Spinal cord (tissue), 10 donors: ENCODE results near the gene SMTNL2. TPM values are rescaled to one million over a fixed set of nuclear protein-coding genes. Genes with fewer than 3 reads are reported as not detected.
A peak's percentile ranks its signal among the peaks of the same experiment; 100 is the strongest.
"Not testable (repeated sequence)": the region's sequence is repeated elsewhere in the genome, so short reads cannot be mapped to it uniquely, and the experiment has no call there.

Source experiments
- DNase-seq, 6 donors: peaks; one replicate each; pipeline versions ENCODE4 v3.0.0 to v3.0.0-alpha.2; 2013 to 2015; ENCODE audit warnings: low spot score in 6 of 6, low read depth in 4 of 6
- H3K27ac ChIP-seq: one replicate; pipeline ENCODE4 v1.5.1; 2013; ENCODE audit warnings: low read depth, low read length, control low read depth
- H3K27me3 ChIP-seq: one replicate; pipeline ENCODE4 v1.6.1; 2013; ENCODE audit warnings: low read length; ENCODE audit not compliant: control insufficient read depth, insufficient read depth
- H3K36me3 ChIP-seq: one replicate; pipeline ENCODE4 v1.6.1; 2013; ENCODE audit warnings: low read length; ENCODE audit not compliant: control insufficient read depth, insufficient read depth
- H3K4me1 ChIP-seq: one replicate; pipeline ENCODE4 v1.6.1; 2013; ENCODE audit warnings: low read length; ENCODE audit not compliant: control insufficient read depth, insufficient read depth
- H3K4me3 ChIP-seq: one replicate; pipeline ENCODE4 v1.5.1; 2013; ENCODE audit warnings: low read depth, low read length, control low read depth
- H3K9me3 ChIP-seq: one replicate; pipeline ENCODE4 v1.6.1; 2013; ENCODE audit warnings: low read length; ENCODE audit not compliant: control insufficient read depth, insufficient read depth
- whole genome bisulfite sequencing: methylation state at CpG from one replicate; pipeline ENCODE4 v1.1.5; 2013; ENCODE audit warnings: missing lambda C conversion rate; ENCODE audit not compliant: insufficient coverage; 5-methylcytosine and 5-hydroxymethylcytosine counted together
- polyA plus RNA-seq, 2 donors: library from polyadenylated mRNA; unstranded; fragments of 120-200 nt; gene quantifications; one replicate each; pipeline ENCODE4 v1.2.1, GENCODE V29; 2013; ENCODE audit not compliant: insufficient read length in 2 of 2
- total RNA-seq, 2 donors: library from RNA; depleted of rRNA in 1 of 2; stranded (reverse); fragments of 120-200 nt in 1 of 2; fragments of >200 nt in 1 of 2; gene quantifications; one replicate each; pipeline versions ENCODE4 v1.2.3 to v1.2.4, GENCODE V29; 2013 to 2014
- donor health status: healthy.

The SMTNL2 gene
- total and polyA plus RNA-seq, 4 donors: 5.1 to 33.9 (median 9.3) TPM

DNA sequence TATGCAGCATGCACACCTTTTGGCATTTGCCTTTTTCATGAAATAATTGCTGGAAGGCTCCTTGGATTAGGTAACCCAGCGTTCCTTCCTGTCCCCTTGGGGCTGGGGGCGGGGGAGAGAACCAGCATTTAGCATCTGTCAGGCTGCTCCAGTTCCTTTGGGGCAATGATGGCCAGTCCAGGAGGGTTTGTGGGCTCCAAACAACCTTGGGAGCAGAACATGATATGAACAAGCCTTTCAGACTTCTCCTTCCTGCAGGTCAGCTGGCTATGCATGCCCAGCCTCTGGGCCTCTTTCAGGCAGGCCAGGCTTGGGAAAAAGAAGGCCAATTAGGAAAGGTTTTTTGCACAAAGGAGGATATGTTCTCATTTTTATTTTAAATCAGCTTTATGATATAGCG lies 1.1 kb upstream of the SMTNL2 start:
- WGBS: 83% methylated on average over 2 of the region's 3 CpGs
- Histone ChIP-seq H3K27me3 (peaks cover 16% of the 10 kb centered on the region), H3K9me3 (no peaks in the 10 kb centered on the region), H3K4me1 (peaks cover 18% of the 10 kb centered on the region), H3K4me3 (no peak overlapping the region), H3K27ac (no peak overlapping the region), H3K36me3 (no peaks in the 10 kb centered on the region)
- DNase-seq: no peak

DNA sequence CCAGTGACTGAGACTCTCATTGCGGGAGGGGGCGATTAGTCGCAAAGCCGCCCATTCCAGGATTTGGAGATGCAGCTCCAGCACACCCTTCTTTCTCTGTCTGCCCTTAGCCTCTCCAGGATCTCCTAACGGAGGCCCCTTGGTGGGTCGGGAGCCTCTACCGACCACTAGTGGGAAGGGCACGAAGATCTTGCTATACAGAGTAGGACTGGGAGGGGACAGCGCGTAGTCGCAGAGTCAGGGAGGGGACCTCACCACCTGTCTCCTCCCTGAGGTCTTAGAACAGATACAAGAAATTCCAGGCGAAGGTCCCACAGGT lies 588 bp upstream of the SMTNL2 start:
- peak overlapping the region; percentile 62 for H3K4me3 ChIP-seq
- H3K4me1 ChIP-seq: peaks cover 18% of the 10 kb centered on the region
- H3K27ac ChIP-seq: no peak overlapping the region
- H3K9me3 ChIP-seq: no peaks in the 10 kb centered on the region
- DNase-seq: peak in 2 of 6 donors; percentile 74 to 89
- no peaks in the 10 kb centered on the region for H3K36me3 ChIP-seq
- WGBS: 31% methylated on average over 6 of the region's 12 CpGs
- H3K27me3 ChIP-seq: peaks cover 16% of the 10 kb centered on the region

DNA sequence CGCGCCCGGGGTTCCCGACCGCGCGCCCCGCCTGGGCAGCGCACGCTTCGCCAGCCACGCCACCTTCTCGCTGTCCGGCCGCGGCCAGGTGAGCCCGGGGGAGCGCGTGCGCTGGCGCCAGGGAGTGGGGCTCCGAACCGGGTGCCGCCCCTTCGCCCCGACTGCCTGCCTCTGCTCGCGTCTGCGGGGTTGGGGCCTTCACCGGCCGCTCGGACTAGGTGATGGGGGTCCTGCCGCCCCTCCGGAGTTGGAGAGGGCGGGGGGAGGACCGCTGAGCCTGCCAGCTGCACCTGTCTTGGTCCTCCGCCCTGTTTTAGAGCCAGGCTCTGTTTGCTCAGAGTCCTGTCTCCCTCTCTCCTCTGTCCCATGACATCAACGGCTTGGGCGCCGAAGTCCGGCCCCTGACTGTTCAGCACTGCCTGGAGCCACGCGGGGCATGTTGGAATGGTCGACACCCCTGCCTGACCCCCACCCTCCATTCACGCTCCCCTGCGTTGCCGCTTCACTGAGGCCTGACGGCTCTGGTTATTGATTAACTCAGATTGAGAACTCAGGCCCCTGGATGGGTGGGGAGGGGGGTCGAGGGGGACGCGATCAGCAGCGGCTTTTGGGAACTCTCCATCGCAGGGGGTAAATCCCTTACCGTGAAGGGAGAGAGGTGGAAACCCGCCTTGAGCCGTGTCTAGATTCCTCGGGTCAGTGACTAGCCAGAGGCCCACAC lies 748 bp downstream of the SMTNL2 start:
- H3K36me3 ChIP-seq: peaks cover 2% of the 10 kb centered on the region
- peaks cover 16% of the 10 kb centered on the region for H3K27me3 ChIP-seq
- H3K9me3 ChIP-seq: no peaks in the 10 kb centered on the region
- 4% methylated on average over 52 of the region's 57 CpGs for WGBS
- no peak for DNase-seq
- peak overlapping the region; percentile 37 for H3K4me3 ChIP-seq
- H3K4me1 ChIP-seq: peaks cover 18% of the 10 kb centered on the region
- no peak overlapping the region for H3K27ac ChIP-seq

DNA sequence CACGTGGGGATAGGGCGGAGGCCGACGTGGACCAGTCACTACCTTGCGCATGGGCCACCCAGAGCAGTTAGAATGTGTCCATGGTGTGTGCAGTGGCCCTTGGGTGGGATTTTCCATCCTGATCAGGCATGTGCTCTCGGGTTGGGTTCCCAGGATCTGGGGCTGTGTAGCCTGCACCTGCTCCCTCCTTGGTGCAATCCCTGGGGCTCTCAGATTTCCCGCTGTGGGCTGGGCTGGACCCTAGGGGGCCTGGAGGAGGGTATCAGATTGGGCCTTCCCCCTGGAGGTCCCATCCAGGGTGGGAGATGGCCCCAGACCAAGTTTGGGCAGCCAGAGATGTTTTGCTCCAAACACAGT lies 1.3 kb downstream of the SMTNL2 start:
- Histone ChIP-seq H3K4me3 (peak overlapping the region; percentile 37), H3K9me3 (no peaks in the 10 kb centered on the region), H3K4me1 (peaks cover 18% of the 10 kb centered on the region), H3K27me3 (peaks cover 16% of the 10 kb centered on the region), H3K27ac (no peak overlapping the region), H3K36me3 (peaks cover 2% of the 10 kb centered on the region)
- 60% methylated on average over 7 of the region's 7 CpGs for WGBS
- DNase-seq: no peak

DNA sequence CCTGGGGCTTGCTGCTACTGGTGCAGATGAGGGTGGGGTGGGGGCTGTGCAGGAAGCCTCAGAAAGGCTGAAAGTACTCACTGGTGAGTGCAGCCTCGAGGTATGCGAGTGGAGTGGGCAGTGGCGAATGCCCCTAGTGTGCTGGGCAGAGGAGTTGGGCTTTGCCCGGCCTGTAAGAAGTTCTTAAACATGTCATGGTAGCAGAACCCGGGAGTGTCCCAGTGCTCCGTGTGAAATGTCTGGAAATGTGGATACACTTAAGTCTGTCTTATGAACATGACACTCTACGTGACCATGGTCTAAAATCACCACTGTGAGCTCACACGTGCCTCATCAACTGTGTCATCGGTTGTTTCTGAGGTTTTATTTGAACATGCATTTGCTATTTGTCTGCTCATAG lies 1.7 kb downstream of the SMTNL2 start:
- Histone ChIP-seq H3K27ac (no peak overlapping the region), H3K9me3 (no peaks in the 10 kb centered on the region), H3K27me3 (peaks cover 16% of the 10 kb centered on the region), H3K4me1 (peaks cover 18% of the 10 kb centered on the region), H3K4me3 (no peak overlapping the region), H3K36me3 (peaks cover 2% of the 10 kb centered on the region)
- DNase-seq: no peak
- WGBS: 83% methylated on average over 8 of the region's 9 CpGs

GRCh38 chr17:4587195-4587594 lies 2.9 kb downstream of the SMTNL2 start:
- H3K27me3 ChIP-seq: peaks cover 16% of the 10 kb centered on the region
- no peak overlapping the region for H3K27ac ChIP-seq

GRCh38 chr17:4587803-4588202 lies 3.5 kb downstream of the SMTNL2 start:
- Histone ChIP-seq H3K4me1 (peaks cover 26% of the 10 kb centered on the region), H3K36me3 (peaks cover 5% of the 10 kb centered on the region), H3K4me3 (no peak overlapping the region), H3K27ac (no peak overlapping the region), H3K9me3 (no peaks in the 10 kb centered on the region), H3K27me3 (peaks cover 16% of the 10 kb centered on the region)
- WGBS: 75% methylated on average over 4 of the region's 9 CpGs
- DNase-seq: no peak

More at GRCh38 chr17:4587195-4587594, 2.9 kb downstream of the SMTNL2 start:
- Histone ChIP-seq H3K4me3 (no peak overlapping the region), H3K9me3 (no peaks in the 10 kb centered on the region), H3K4me1 (peaks cover 24% of the 10 kb centered on the region), H3K36me3 (peaks cover 2% of the 10 kb centered on the region)
- no peak for DNase-seq
- 95% methylated on average over 7 of the region's 7 CpGs for WGBS

DNA sequence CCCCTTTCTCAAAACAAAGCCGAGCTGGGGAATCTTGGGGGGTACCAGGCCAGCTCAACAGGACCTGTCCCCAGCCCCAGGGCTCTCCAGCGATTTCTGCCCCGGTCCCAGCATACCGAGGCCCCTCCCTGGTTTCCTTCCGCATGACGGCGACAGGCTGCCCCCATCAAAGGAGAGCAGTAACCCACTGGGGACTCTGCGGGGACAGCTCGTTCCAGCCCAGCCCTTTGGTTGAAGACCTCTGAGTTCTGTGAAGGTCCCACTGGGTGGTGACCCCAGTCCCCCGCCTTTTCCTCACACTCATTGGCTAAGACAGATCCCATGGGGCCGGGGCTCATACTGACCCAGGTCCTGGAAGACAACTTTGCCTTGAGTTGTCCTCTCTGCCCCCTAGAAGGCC lies 4.1 kb downstream of the SMTNL2 start:
- Histone ChIP-seq H3K4me1 (peaks cover 32% of the 10 kb centered on the region), H3K27ac (no peak overlapping the region), H3K9me3 (no peaks in the 10 kb centered on the region), H3K27me3 (peaks cover 16% of the 10 kb centered on the region), H3K36me3 (peaks cover 7% of the 10 kb centered on the region), H3K4me3 (no peak overlapping the region)
- WGBS: 73% methylated on average over 10 of the region's 11 CpGs
- DNase-seq: no peak

GRCh38 chr17:4588898-4589625 lies 4.7 kb downstream of the SMTNL2 start:
- H3K4me3 ChIP-seq: no peak overlapping the region

GRCh38 chr17:4590042-4590441 lies 5.7 kb downstream of the SMTNL2 start:
- not testable (repeated sequence) for H3K36me3 ChIP-seq, H3K27ac ChIP-seq, H3K27me3 ChIP-seq, H3K9me3 ChIP-seq, DNase-seq, H3K4me3 ChIP-seq
- WGBS: 90% methylated on average over 9 of the region's 11 CpGs
- H3K4me1 ChIP-seq: peaks cover 30% of the 10 kb centered on the region

More at GRCh38 chr17:4588898-4589625, 4.7 kb downstream of the SMTNL2 start:
- peaks cover 11% of the 10 kb centered on the region for H3K27me3 ChIP-seq
- H3K27ac ChIP-seq: no peak overlapping the region
- WGBS: 88% methylated on average over 18 of the region's 22 CpGs
- no peaks in the 10 kb centered on the region for H3K9me3 ChIP-seq
- H3K4me1 ChIP-seq: peaks cover 26% of the 10 kb centered on the region
- no peak for DNase-seq
- H3K36me3 ChIP-seq: peaks cover 10% of the 10 kb centered on the region
